HEK293 (cell line): ENCODE results near the gene GUCY2D.
A peak's percentile ranks its signal among the peaks of the same experiment; 100 is the strongest.

ENCODE experiments used
- HOXD13 ChIP-seq: sonication (generic); formaldehyde crosslinking; IDR thresholded peaks from 2 replicates; pipeline ENCODE4 v1.8.0; 2022; ENCODE audit warnings: missing genetic modification reagents, borderline replicate concordance
- KLF8 ChIP-seq: fragments of 450-650 bp; formaldehyde crosslinking; IDR thresholded peaks from 2 replicates; pipeline ENCODE4 v1.5.1; 2016; ENCODE audit warnings: missing biosample characterization, missing genetic modification characterization
- MZF1 ChIP-seq: fragments of 450-650 bp; formaldehyde crosslinking; IDR thresholded peaks from 2 replicates; pipeline ENCODE4 v1.5.1; 2017; ENCODE audit warnings: missing biosample characterization, missing genetic modification characterization, borderline replicate concordance
- PRDM10 ChIP-seq: fragments of 450-650 bp; formaldehyde crosslinking; IDR thresholded peaks from 2 replicates; pipeline ENCODE4 v1.5.1; 2016; ENCODE audit warnings: missing biosample characterization, missing genetic modification characterization
- WT1 ChIP-seq: fragments of 450-650 bp; formaldehyde crosslinking; IDR thresholded peaks from 2 replicates; pipeline ENCODE4 v1.5.1; 2016; ENCODE audit warnings: missing biosample characterization, missing genetic modification characterization
- YY1 ChIP-seq: fragments of 450-650 bp; formaldehyde crosslinking; IDR thresholded peaks from 2 replicates; pipeline ENCODE4 v1.5.1; 2018; ENCODE audit warnings: missing biosample characterization, missing genetic modification characterization
- ZBTB49 ChIP-seq: fragments of 450-650 bp; formaldehyde crosslinking; IDR thresholded peaks from 2 replicates; pipeline ENCODE4 v1.5.1; 2016; ENCODE audit warnings: missing biosample characterization, missing genetic modification characterization, low read depth
- ZEB2 ChIP-seq: fragments of 450-650 bp; formaldehyde crosslinking; IDR thresholded peaks from 2 replicates; pipeline ENCODE4 v1.5.1; 2016; ENCODE audit warnings: missing biosample characterization, missing genetic modification characterization
- ZFP3 ChIP-seq: fragments of 450-650 bp; formaldehyde crosslinking; IDR thresholded peaks from 2 replicates; pipeline ENCODE4 v1.5.1; 2016; ENCODE audit warnings: low read depth, missing biosample characterization, missing genetic modification characterization
- ZNF157 ChIP-seq: fragments of 450-650 bp; formaldehyde crosslinking; IDR thresholded peaks from 2 replicates; pipeline ENCODE4 v1.5.1; 2016; ENCODE audit warnings: missing biosample characterization, missing genetic modification characterization
- ZNF335 ChIP-seq: fragments of 450-650 bp; formaldehyde crosslinking; conservative IDR thresholded peaks from 2 replicates; pipeline ENCODE4 v1.5.1; 2016; ENCODE audit warnings: missing biosample characterization, missing genetic modification characterization
- ZNF350 ChIP-seq: fragments of 450-650 bp; formaldehyde crosslinking; IDR thresholded peaks from 2 replicates; pipeline ENCODE4 v1.5.0; 2017; ENCODE audit warnings: missing biosample characterization, mild to moderate bottlenecking, missing genetic modification characterization
- ZNF391 ChIP-seq: fragments of 450-650 bp; formaldehyde crosslinking; IDR thresholded peaks from 2 replicates; pipeline ENCODE4 v1.5.1; 2016; ENCODE audit warnings: low read depth, missing biosample characterization, missing genetic modification characterization, borderline replicate concordance
- ZNF654 ChIP-seq: fragments of 450-650 bp; formaldehyde crosslinking; IDR thresholded peaks from 2 replicates; pipeline ENCODE4 v1.5.1; 2016; ENCODE audit warnings: low read depth, missing biosample characterization, missing genetic modification characterization
- ZNF660 ChIP-seq: fragments of 450-650 bp; IDR thresholded peaks from 2 replicates; pipeline ENCODE4 v1.5.1; 2018; ENCODE audit warnings: missing biosample characterization, mild to moderate bottlenecking, missing genetic modification characterization
- TF ChIP-seq, protein P1 (sequence below): fragments of 450-650 bp; formaldehyde crosslinking; IDR thresholded peaks from 2 replicates; pipeline ENCODE4 v1.5.1; 2016; ENCODE audit warnings: missing biosample characterization, missing genetic modification characterization
- TF ChIP-seq, protein P2 (sequence below): fragments of 450-650 bp; formaldehyde crosslinking; IDR thresholded peaks from 2 replicates; pipeline ENCODE4 v1.5.1; 2016; ENCODE audit warnings: missing biosample characterization, missing genetic modification characterization
- TF ChIP-seq, protein P3 (sequence below): fragments of 450-650 bp; formaldehyde crosslinking; IDR thresholded peaks from 2 replicates; pipeline ENCODE4 v1.5.1; 2016; ENCODE audit warnings: missing biosample characterization, missing genetic modification characterization
- TF ChIP-seq, protein P4 (sequence below): fragments of 450-650 bp; formaldehyde crosslinking; IDR thresholded peaks from 2 replicates; pipeline ENCODE4 v1.5.1; 2017; ENCODE audit warnings: missing biosample characterization, missing genetic modification characterization

GUCY2D gene

DNA sequence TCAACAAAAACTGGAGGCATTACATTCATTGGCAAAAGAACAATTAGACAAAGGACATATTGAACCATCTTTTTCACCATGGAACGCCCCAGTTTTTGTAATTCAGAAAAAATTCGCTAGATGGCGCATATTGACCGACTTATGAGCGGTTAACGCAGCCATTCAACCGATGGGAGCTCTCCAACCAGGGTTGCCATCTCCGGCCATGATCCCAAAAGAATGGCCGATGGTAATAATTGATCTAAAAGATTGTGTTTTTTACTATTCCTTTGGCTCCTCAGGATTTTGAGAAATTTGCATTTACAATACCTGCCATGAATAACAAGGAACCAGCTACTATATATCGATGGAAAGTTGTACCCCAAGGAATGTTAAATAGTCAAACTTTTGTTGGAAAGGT, 57.9 kb downstream of the GUCY2D start (continued):
- TF ChIP-seq, protein P1, sequence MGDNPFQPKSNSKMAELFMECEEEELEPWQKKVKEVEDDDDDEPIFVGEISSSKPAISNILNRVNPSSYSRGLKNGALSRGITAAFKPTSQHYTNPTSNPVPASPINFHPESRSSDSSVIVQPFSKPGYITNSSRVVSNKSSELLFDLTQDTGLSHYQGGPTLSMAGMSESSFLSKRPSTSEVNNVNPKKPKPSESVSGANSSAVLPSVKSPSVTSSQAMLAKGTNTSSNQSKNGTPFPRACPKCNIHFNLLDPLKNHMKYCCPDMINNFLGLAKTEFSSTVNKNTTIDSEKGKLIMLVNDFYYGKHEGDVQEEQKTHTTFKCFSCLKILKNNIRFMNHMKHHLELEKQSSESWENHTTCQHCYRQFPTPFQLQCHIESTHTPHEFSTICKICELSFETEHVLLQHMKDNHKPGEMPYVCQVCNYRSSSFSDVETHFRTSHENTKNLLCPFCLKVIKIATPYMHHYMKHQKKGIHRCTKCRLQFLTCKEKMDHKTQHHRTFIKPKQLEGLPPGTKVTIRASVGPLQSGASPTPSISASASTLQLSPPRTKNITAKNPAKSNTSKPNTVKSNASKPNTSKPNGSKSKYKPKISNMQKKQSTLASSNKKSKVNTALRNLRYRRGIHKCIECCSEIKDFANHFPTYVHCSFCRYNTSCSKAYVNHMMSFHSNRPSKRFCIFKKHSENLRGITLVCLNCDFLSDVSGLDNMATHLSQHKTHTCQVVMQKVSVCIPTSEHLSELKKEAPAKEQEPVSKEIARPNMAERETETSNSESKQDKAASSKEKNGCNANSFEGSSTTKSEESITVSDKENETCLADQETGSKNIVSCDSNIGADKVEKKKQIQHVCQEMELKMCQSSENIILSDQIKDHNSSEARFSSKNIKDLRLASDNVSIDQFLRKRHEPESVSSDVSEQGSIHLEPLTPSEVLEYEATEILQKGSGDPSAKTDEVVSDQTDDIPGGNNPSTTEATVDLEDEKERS (tag by site-specific recombination), result no peak
- TF ChIP-seq WT1 (no peak), PRDM10 (tag by site-specific recombination) (no peak), ZNF335 (tag by site-specific recombination) (no peak), ZNF391 (tag by site-specific recombination) (no peak), ZNF654 (tag by site-specific recombination) (peak; percentile 98), HOXD13 (no peak), ZNF660 (peak; percentile 67; the same call in 1 of the 2 replicates), ZEB2 (tag by site-specific recombination) (no peak), MZF1 (no peak), ZBTB49 (tag by site-specific recombination) (no peak), YY1 (tag by site-specific recombination) (peak; percentile 86), KLF8 (tag by site-specific recombination) (0 out of 2 replicates have a peak, but pooled peaks have one; percentile 17), ZFP3 (no peak), ZNF350 (tag by site-specific recombination) (no peak), ZNF157 (tag by site-specific recombination) (no peak)
- TF ChIP-seq, protein P2, sequence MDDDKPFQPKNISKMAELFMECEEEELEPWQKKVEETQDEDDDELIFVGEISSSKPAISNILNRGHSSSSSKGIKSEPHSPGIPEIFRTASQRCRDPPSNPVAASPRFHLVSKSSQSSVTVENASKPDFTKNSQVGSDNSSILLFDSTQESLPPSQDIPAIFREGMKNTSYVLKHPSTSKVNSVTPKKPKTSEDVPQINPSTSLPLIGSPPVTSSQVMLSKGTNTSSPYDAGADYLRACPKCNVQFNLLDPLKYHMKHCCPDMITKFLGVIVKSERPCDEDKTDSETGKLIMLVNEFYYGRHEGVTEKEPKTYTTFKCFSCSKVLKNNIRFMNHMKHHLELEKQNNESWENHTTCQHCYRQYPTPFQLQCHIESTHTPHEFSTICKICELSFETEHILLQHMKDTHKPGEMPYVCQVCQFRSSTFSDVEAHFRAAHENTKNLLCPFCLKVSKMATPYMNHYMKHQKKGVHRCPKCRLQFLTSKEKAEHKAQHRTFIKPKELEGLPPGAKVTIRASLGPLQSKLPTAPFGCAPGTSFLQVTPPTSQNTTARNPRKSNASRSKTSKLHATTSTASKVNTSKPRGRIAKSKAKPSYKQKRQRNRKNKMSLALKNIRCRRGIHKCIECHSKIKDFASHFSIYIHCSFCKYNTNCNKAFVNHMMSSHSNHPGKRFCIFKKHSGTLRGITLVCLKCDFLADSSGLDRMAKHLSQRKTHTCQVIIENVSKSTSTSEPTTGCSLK, result no peak
- TF ChIP-seq, protein P3, sequence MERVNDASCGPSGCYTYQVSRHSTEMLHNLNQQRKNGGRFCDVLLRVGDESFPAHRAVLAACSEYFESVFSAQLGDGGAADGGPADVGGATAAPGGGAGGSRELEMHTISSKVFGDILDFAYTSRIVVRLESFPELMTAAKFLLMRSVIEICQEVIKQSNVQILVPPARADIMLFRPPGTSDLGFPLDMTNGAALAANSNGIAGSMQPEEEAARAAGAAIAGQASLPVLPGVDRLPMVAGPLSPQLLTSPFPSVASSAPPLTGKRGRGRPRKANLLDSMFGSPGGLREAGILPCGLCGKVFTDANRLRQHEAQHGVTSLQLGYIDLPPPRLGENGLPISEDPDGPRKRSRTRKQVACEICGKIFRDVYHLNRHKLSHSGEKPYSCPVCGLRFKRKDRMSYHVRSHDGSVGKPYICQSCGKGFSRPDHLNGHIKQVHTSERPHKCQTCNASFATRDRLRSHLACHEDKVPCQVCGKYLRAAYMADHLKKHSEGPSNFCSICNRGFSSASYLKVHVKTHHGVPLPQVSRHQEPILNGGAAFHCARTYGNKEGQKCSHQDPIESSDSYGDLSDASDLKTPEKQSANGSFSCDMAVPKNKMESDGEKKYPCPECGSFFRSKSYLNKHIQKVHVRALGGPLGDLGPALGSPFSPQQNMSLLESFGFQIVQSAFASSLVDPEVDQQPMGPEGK, result no peak
- TF ChIP-seq, protein P4, sequence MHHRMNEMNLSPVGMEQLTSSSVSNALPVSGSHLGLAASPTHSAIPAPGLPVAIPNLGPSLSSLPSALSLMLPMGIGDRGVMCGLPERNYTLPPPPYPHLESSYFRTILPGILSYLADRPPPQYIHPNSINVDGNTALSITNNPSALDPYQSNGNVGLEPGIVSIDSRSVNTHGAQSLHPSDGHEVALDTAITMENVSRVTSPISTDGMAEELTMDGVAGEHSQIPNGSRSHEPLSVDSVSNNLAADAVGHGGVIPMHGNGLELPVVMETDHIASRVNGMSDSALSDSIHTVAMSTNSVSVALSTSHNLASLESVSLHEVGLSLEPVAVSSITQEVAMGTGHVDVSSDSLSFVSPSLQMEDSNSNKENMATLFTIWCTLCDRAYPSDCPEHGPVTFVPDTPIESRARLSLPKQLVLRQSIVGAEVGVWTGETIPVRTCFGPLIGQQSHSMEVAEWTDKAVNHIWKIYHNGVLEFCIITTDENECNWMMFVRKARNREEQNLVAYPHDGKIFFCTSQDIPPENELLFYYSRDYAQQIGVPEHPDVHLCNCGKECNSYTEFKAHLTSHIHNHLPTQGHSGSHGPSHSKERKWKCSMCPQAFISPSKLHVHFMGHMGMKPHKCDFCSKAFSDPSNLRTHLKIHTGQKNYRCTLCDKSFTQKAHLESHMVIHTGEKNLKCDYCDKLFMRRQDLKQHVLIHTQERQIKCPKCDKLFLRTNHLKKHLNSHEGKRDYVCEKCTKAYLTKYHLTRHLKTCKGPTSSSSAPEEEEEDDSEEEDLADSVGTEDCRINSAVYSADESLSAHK (tag by site-specific recombination), result no peak
